ENCODE data around the gene CP.
A peak's percentile ranks its signal among the peaks of the same experiment; 100 is the strongest.
"Not testable (repeated sequence)": the region's sequence is repeated elsewhere in the genome, so short reads cannot be mapped to it uniquely, and the experiment has no call there.

CP gene

GRCh38 chr3:149227591-149228268 lies 6.1 kb upstream of the CP start:
- no peak for DNase-seq (ENCODE audit: low spot score)

DNA sequence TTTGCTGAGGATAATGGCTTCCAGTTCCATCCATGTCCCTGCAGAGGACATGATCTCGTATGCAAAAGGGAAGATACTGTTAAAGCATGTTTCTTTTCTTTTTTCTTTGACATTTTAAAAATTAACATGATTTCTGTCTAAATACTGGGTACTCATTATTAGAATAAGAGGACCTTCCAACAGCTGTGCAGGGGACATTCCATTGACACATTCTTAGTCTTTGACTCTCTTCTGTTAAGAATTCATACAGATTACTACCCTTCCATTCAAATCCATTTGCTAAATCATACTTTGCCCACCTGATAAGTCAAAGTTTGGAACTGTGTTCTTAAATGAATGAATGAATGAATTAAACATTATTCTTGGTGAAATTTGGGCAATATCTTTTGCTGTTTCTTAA lies 5.1 kb upstream of the CP start:
- no peak for DNase-seq (ENCODE audit: low spot score)

DNA sequence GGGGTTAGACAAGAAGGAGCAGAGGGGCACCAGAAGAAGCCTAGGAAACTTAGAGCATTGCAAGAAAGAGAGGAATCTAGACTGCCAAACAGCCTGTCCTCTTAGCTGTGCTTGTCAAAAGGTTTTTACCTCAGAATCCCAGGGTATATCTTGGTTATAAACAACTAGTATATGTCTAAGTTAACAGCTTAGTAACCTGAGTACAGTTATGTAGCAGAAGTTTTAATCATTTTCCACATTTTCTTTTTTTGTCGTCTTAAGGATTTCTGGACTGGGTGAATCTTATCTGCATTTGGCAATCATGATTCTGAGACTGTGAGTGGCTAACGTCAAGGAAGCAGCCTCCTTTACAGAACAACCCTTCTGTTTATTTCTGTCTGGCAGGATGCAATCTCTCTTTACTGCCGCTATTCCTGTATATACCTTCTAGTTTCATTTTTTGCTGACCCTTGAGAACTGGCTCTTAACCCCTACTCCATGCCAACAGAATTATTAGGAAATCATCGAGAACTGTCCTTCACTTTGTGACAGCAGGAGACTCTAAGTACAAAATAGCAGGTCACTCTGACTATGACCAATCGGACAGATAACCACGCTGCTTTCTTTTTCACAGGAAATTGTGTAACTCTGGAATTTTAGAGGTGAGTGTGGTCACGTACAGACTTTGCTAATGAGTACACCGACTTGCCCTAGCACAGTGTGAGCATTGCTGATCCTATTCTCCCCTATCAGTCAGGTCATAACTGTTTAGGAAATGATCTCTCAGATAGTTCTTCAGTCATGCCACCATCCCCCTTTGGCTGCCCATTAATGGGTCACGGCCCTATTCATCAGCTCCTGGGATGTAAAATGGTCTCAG lies 3.3 kb upstream of the CP start:
- DNase-seq (ENCODE audit: low spot score), result peak; percentile 16

- DNase-seq (ENCODE audit: low spot score), result no peak
These were observed 1.8 kb upstream of the CP start for GRCh38 chr3:149223461-149223820.

DNA sequence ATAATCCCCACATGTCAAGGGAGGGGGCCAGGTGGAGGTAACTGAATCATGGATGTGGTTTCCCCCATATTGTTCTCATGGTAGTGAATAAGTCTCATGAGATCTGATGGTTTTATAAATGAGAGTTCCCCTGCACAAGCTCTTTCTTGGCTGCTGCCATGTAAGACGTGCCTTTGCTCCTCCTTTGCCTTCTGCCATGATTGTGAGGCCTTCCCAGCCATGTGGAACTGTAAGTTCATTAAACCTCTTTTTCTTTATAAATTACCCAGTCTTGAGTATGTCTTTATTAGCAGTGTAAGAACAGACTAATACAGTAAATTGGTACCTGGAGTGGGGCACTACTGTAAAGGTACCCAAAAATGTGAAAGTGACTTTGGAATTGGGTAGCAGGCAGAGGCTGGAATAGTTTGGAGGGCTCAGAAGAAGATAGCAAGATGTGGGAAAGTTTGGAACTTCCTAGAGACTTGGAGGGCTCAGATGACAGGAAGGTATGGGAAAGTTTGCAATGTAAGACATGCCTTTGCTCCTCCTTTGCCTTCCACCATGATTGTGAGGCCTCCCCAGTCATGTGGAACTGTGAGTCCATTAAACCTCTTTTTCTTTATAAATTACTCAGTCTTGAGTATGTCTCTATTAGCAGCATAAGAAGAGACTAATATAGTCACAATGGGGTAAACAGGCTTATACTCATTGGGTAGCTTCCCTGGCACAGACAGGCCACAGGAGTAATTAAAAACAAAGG lies 2.1 kb downstream of the CP start:
- DNase-seq (ENCODE audit: low spot score), result not testable (repeated sequence)

DNA sequence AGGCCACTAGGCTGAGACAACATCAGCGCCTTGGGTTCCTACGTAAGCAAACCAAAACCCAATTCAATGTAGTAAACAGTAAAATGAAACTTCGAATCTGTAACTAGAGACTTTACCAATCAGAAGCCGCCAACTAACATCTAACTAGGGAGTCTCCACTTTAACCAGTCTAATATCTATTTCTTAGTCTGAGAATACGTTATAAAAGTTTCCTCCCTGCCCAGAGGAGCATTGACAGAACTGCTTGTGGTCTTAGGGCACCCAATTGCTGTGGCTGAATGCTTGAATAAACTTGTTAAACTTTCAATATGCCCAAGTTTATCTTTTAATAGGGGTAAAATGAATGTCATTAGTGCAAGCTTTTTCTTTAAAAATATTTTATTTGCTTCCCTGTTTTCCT lies 4.3 kb downstream of the CP start:
- no peak for DNase-seq (ENCODE audit: low spot score)

- DNase-seq (ENCODE audit: low spot score), result no peak
These were observed 5.3 kb downstream of the CP start for GRCh38 chr3:149216193-149216869.

DNA sequence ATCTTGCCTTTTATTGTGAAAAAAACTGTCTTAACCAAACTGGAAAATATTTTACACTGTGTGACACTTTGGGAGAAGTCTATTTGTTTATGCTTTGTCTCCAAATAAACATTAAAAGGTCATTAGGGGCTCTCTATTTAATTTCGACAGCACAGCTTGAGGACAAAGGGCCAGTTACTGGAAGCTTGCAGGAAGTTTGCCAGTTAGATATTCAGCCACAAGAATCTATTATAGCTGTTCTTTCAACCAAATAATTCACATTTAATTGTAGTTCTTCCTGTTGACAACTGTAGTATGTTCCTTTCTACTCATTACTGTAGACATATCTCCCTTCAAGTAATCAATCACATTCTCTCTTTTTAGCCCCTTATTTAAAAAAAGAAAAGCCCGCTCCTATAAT lies 6.1 kb downstream of the CP start:
- no peak for DNase-seq (ENCODE audit: low spot score)

GRCh38 chr3:149214702-149215101 lies 6.9 kb downstream of the CP start:
- no peak for DNase-seq (ENCODE audit: low spot score)

DNA sequence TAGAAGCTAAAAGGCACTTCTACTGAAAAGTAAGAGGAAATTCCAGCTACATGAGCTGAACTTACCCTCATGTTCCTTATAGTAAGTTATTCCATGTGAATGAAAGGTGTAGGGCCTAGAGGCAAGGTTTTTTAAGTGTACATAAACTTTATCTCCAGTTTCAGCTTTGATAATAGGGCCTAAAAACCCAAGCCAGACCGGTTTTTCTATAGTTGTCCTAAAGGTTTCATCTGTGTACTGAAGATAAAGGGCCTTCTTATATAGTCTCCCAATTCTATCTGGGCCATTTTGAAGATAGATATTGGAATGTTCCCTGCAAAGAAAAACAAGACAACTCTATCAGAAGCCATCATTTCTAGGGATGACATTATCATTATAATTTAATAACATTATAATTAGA lies 9.2 kb downstream of the CP start:
- no peak for DNase-seq (ENCODE audit: low spot score)

- no peak for DNase-seq (ENCODE audit: low spot score)
These were observed 12.2 kb downstream of the CP start for GRCh38 chr3:149209431-149209830.

- no peak for DNase-seq (ENCODE audit: low spot score)
These were observed 14.2 kb downstream of the CP start for GRCh38 chr3:149207475-149207874.

DNA sequence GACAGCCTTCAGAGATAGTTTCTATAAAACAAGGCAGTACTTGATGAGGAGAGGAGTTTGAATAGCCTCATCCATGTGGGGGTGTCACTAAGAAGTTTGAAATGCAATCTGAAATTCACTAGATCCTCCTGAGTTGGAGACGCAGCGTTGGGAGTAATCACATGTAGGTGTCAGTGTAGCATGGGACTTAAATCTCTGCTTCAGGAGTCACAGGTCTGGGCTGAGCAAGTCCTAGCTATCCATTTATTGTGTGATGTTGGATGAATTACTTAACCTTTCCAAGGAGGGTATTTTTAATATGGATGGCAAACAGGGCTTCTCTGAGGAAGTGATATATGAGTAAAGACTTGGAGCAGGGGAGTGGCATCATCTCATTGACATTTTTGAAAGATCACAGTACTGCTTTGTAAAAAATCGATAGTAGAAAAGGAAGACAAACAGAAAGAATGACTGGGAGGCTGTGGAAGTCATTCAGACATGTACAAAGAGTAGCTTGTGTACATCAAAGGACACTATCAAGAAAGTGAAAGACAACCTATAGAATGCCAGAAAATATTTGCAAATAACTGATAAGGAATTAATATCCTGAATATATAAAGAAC lies 17.1 kb downstream of the CP start:
- no peak for DNase-seq (ENCODE audit: low spot score)

- DNase-seq (ENCODE audit: low spot score), result no peak
These were observed 17.9 kb downstream of the CP start for GRCh38 chr3:149203758-149204157.

DNA sequence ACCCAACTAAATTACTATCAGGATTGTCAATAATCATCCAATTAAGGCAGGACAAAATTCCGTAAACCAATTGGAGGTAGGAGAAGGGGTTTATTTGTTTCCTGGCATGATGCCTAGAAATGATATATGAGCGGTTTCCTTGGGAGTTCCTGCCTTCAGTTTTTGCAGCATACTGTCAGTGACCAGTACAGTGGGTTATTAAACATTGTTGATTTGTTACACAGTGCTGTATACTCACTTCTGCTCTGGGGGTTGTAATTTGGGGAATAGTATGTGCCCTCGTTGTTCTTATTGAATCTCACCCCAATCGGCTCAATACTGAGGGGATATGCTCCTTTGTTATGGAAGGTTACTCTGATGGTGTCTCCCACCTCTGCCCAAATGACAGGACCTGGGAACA lies 22.2 kb downstream of the CP start:
- DNase-seq (ENCODE audit: low spot score), result no peak

DNA sequence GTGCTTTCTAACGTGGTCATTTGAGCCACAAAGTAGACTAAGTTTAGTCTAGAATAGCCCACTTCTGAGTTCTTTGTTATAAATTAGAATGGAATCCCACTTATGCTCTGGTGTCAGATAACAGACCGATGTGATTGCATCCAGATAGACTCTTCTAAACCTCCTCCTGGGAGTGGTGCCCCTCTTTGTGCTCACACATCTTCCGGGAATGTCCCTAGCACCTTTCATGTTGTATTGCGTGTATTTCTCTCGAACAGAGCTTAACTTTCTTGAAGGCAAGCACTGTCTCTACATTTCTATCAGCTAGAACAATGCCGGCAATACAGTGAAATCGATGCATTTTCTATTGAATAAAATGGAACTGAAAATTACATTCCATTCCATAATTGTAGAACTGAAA lies 23.0 kb downstream of the CP start:
- DNase-seq (ENCODE audit: low spot score), result no peak

DNA sequence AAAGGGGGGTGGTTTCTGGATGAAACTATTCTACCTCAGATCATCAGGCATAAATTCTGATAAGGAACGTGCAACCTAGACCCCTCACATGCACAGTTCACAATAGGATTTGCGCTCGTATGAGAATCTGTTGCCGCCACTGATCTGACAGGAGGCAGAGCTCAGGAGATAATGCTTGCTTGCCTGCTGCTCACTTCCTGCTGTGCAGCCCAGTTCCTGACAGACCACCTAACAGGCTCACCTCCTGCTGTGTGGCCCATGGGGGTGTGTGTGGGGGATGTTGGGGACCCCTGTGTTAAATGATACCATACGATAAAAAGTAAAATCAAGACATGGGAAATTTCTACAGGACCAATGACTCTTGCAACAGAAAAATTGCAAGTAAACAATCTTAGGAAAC lies 24.0 kb downstream of the CP start:
- no peak for DNase-seq (ENCODE audit: low spot score)

DNA sequence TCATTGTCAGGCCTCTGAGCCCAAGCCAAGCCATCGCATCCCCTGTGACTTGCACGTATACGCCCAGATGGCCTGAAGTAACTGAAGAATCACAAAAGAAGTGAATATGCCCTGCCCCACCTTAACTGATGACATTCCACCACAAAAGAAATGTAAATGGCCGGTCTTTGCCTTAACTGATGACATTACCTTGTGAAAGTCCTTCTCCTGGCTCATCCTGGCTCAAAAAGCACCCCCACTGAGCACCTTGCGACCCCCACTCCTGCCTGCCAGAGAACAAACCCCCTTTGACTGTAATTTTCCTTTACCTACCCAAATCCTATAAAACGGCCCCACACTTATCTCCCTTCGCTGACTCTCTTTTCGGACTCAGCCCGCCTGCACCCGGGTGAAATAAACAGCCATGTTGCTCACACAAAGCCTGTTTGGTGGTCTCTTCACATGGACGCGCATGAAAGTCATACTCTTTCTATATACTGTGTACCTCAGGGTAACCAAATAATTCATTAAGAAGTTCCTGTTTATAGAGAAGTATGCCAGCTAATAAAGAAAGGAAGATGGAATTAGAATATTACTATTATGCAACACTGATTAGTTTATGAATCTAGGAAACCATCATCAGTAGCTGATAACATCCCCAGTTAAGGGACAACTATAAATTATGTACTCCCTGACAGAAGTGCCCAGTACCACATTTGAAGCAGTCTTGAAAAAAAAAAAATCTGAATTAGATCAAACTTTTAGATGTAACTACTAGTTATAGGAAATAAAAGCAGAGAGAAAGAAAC lies 24.6 kb downstream of the CP start:
- DNase-seq (ENCODE audit: low spot score), result not testable (repeated sequence)

GRCh38 chr3:149195221-149195620 lies 26.4 kb downstream of the CP start:
- DNase-seq (ENCODE audit: low spot score), result peak; percentile 7

DNA sequence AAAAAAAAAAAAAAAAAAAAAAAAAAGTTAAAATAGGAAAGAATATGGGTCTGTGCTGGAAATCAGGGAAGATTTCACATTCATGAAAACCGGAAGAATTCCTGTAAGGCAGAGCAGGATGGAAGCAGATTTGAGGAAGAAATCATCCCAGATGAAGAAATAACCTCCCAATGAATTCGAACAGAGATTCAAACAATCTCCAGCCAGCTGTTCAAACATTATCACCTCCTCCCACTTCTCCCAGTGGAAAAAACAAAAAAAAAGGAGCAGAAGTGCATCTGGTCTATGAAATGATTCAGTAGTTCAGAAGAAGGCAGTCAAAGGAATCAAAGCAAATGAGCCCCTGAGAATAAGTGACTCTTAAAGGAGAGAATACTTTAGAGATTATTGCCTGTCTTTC lies 33.1 kb downstream of the CP start:
- no peak for DNase-seq (ENCODE audit: low spot score)

DNA sequence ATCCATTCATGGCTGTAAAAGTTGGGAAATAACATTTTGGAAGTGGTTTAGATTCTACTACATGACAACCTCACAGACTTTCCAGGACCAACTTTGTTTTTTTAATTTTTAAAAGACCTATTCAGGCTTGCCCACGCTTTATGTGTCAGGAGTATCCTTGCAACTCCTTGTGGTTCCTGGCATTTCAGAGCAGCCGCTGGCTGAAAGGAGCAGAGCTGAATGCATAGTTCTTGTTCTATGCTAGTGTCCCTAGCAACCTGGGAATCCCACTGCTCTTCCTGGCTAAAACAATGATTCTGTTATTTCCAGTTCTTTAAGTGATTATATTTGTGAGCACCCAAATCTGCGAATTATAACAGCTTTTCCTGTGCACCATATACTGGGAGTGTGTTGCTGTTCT lies 34.9 kb downstream of the CP start:
- DNase-seq (ENCODE audit: low spot score), result no peak
